ENCODE measurements around the gene GOLGA8N. TPM values are rescaled to one million over a fixed set of nuclear protein-coding genes. Genes with fewer than 3 reads are reported as not detected.

The GOLGA8N gene
- total and polyA plus RNA-seq, 10 of the 15 experiments (the other 5 are each of a cell fraction or from before 2014, with no cell fraction given), result 0.02 to 0.33 (median 0.19) TPM

DNA sequence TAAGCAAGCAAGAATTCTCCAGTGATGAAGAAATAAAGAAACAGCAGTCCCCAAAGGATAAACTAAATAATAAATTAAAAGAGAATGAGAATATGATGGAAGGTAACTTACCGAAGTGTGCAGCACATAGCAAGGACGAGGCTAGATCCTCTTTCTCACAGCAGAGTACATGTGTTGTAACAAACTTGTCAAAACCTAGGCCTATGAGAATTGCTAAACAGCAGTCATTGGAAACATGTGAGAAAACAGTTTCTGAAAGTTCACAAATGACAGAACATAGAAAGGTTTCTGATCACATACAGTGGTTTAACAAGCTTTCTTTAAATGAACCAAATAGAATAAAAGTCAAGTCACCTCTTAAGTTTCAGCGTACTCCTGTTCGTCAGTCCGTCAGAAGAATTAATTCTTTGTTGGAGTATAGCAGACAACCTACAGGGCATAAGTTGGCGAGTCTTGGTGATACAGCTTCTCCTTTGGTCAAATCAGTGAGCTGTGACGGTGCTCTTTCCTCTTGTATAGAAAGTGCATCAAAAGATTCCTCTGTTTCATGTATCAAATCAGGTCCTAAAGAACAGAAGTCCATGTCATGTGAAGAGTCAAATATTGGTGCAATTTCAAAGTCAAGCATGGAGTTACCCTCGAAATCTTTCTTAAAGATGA lies 43.8 kb downstream of the GOLGA8N start (continued):
- TF ChIP-seq PAX5 (IDR thresholded peaks at IDR 0.05; ENCODE audit: borderline replicate concordance, low read depth, low read length), result 0 out of 2 replicates have a peak, but pooled peaks have one; percentile 39
- 0 out of 2 replicates have a peak, but pooled peaks have one; percentile 26 for TF ChIP-seq POLR2AphosphoS5 (IDR thresholded peaks at IDR 0.05; ENCODE audit: low read length)

DNA sequence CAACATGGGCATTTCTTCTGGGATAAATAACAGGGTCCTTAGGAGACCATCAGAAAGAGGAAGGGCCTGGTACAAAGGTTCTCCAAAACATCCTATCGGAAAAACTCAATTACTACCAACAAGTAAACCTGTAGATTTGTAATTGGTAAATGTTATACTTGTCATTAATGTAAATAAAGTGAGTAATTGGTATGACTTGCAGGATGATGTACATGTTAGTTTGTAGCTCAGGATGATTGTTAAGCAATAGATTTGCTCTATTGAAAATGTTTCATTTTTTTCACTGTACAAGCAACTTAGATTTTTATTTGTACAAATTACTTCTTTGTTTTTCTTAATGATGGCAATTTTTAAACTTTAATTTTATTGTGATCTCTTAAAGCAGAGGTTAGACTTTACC lies 44.4 kb downstream of the GOLGA8N start:
- Histone ChIP-seq H3K27ac (ENCODE audit: control insufficient read depth, insufficient read depth) (peak overlapping the region; percentile 64; the same call in 1 of the 2 replicates), H3K27me3 (replicated peaks in 1 of 2; ENCODE audit: control insufficient read depth in 2 of 2, insufficient read depth in 2 of 2, low read length in 1 of 2) (no peaks in the 10 kb centered on the region), H3K4me1 (ENCODE audit: control insufficient read depth, insufficient read depth, low read length) (peaks cover 20% of the 10 kb centered on the region), H4K20me1 (ENCODE audit: control insufficient read depth, insufficient read depth) (no peaks in the 10 kb centered on the region), H2AFZ (ENCODE audit: control insufficient read depth, low read depth, low read length) (no peak overlapping the region), H3K79me2 (ENCODE audit: control insufficient read depth, insufficient read depth, low read length) (no peaks in the 10 kb centered on the region), H3K36me3 (ENCODE audit: control insufficient read depth in 2 of 2, insufficient read depth in 2 of 2, low read length in 1 of 2) (peaks cover 4 to 36% of the 10 kb centered on the region in 2 experiments), H3K4me3 (no peak overlapping the region), H3K9me3 (replicated peaks; ENCODE audit: control insufficient read depth, insufficient read depth, low read length) (no peaks in the 10 kb centered on the region), H3K9ac (ENCODE audit: control insufficient read depth, insufficient read depth, low read length) (no peak overlapping the region), H3K4me2 (ENCODE audit: control insufficient read depth, insufficient read depth) (no peak overlapping the region)
- ChIA-PET SMC1A (ENCODE audit: uncharacterized antibody, unreplicated experiment) (interaction anchor here (1.6 kb wide), 1 partner anchor 11 kb away, joined by 6 read pairs; no protein-coding TSS in a partner anchor), POLR2A (no interaction called here), CTCF (interaction anchor here (2.4 kb wide), 1 partner anchor 13 kb away, joined by 7 read pairs; no protein-coding TSS in a partner anchor), RAD21 (ENCODE audit: unreplicated experiment) (no interaction called here)
- BruUV-seq (replicated peaks), result no TSS peak
- in situ Hi-C loops (cut with MboI), result no loop called here
- no peak for ATAC-seq
- 100% methylated on average over 1 of the region's 1 CpG for WGBS (ENCODE audit: insufficient coverage, insufficient replicate concordance, low lambda C conversion rate, missing lambda C conversion rate)
- FAIRE-seq, result no peak
- intact Hi-C loops (cut with micrococcal nuclease; ENCODE audit: unreplicated experiment), result no loop called here
- no peak for DNase-seq (ENCODE audit: low read depth, low spot score)
- no peak for TF ChIP-seq JUND (IDR thresholded peaks at IDR 0.05; ENCODE audit: low read depth, low read length)

DNA sequence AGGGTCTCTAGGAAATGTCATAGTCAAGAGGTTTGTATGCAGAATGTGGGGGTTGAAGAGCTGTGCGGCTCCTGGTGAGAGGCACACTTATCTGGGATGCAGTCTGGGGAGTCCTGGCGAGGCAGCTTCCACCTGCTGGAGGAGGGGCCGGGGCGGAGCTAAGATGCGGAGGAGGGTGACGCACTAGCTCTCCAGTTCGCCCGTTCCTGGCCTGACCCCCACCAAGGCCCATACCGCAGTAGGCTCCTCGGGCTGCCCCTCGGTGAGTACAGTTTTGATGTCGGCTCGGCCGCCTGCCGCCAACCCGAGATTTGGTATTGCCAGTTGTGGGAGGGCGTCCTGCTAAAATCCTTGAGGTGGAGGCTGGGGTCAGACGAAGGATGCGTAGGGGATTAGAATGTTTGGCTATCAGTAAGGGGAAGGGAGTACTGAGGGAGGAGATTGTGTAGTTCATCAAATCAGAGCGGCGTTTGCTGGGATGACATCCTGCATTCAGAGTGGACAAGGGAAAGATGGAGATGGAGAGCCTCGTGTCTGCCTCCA lies 48.3 kb downstream of the GOLGA8N start, which contains the start of gene SCG5:
TSS of gene SCG5 (plus strand) at position 194 of the 543 bp plus-strand sequence. CDS start 1,883 bp downstream, outside the sequence.
- Histone ChIP-seq H3K4me2 (ENCODE audit: control insufficient read depth, insufficient read depth) (no peak within 1 kb of the TSS), H2AFZ (ENCODE audit: control insufficient read depth, low read depth, low read length) (no peak within 1 kb of the TSS), H4K20me1 (ENCODE audit: control insufficient read depth, insufficient read depth) (no peaks in the 10 kb centered on the region), H3K79me2 (ENCODE audit: control insufficient read depth, insufficient read depth, low read length) (no peaks in the 10 kb centered on the region), H3K4me1 (ENCODE audit: control insufficient read depth, insufficient read depth, low read length) (peaks cover 10% of the 10 kb centered on the region), H3K27me3 (replicated peaks in 1 of 2; ENCODE audit: control insufficient read depth in 2 of 2, insufficient read depth in 2 of 2, low read length in 1 of 2) (no peaks in the 10 kb centered on the region), H3K27ac (ENCODE audit: control insufficient read depth, insufficient read depth) (no peak within 1 kb of the TSS), H3K4me3 (no peak within 1 kb of the TSS), H3K36me3 (ENCODE audit: control insufficient read depth in 2 of 2, insufficient read depth in 2 of 2, low read length in 1 of 2) (peaks cover 0 to 13% of the 10 kb centered on the region in 2 experiments; a peak in 3 of 4 replicates), H3K9me3 (replicated peaks; ENCODE audit: control insufficient read depth, insufficient read depth, low read length) (no peaks in the 10 kb centered on the region), H3K9ac (ENCODE audit: control insufficient read depth, insufficient read depth, low read length) (no peak within 1 kb of the TSS)
- peak; percentile 68 for TF ChIP-seq POLR2A (IDR thresholded peaks at IDR 0.05; ENCODE audit: low read depth, low read length)
- TF ChIP-seq, protein P1, sequence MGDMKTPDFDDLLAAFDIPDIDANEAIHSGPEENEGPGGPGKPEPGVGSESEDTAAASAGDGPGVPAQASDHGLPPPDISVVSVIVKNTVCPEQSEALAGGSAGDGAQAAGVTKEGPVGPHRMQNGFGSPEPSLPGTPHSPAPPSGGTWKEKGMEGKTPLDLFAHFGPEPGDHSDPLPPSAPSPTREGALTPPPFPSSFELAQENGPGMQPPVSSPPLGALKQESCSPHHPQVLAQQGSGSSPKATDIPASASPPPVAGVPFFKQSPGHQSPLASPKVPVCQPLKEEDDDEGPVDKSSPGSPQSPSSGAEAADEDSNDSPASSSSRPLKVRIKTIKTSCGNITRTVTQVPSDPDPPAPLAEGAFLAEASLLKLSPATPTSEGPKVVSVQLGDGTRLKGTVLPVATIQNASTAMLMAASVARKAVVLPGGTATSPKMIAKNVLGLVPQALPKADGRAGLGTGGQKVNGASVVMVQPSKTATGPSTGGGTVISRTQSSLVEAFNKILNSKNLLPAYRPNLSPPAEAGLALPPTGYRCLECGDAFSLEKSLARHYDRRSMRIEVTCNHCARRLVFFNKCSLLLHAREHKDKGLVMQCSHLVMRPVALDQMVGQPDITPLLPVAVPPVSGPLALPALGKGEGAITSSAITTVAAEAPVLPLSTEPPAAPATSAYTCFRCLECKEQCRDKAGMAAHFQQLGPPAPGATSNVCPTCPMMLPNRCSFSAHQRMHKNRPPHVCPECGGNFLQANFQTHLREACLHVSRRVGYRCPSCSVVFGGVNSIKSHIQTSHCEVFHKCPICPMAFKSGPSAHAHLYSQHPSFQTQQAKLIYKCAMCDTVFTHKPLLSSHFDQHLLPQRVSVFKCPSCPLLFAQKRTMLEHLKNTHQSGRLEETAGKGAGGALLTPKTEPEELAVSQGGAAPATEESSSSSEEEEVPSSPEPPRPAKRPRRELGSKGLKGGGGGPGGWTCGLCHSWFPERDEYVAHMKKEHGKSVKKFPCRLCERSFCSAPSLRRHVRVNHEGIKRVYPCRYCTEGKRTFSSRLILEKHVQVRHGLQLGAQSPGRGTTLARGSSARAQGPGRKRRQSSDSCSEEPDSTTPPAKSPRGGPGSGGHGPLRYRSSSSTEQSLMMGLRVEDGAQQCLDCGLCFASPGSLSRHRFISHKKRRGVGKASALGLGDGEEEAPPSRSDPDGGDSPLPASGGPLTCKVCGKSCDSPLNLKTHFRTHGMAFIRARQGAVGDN (IDR thresholded peaks at IDR 0.05), result no peak
- in situ Hi-C loops (cut with MboI) (no loop called here), intact Hi-C loops (cut with micrococcal nuclease; ENCODE audit: unreplicated experiment) (no loop called here)
- RAD21 ChIA-PET (ENCODE audit: unreplicated experiment), result no interaction called here
- ATAC-seq (no peak), DNase-seq (ENCODE audit: low read depth, low spot score) (no peak), FAIRE-seq (no peak)
- no TSS peak for BruUV-seq (replicated peaks)
- CTCF ChIA-PET, result interaction anchor here (0.7 to 1.4 kb wide), 3 partner anchors 9 to 356 kb away, joined by 3 to 4 read pairs (median 4); no protein-coding TSS in a partner anchor
- SMC1A ChIA-PET (ENCODE audit: uncharacterized antibody, unreplicated experiment), result interaction anchor here (0.6 kb wide), 1 partner anchor 1975 kb away, joined by 3 read pairs; no protein-coding TSS in a partner anchor
- WGBS (ENCODE audit: insufficient coverage, insufficient replicate concordance, low lambda C conversion rate, missing lambda C conversion rate), result 88% methylated on average over 22 of the region's 22 CpGs
- POLR2A ChIA-PET, result no interaction called here

Measured in GM12878 (cell line).